Astrocyte (in vitro differentiated cells and primary cell): Measurements from ENCODE around the gene ITPKB. TPM values are rescaled to one million over a fixed set of nuclear protein-coding genes. Genes with fewer than 3 reads are reported as not detected.
"Not testable (repeated sequence)": the region's sequence is repeated elsewhere in the genome, so short reads cannot be mapped to it uniquely, and the experiment has no call there.

Experiments
- DNase-seq: peaks from one replicate; pipeline ENCODE4 v3.0.0-alpha.2; 2010; ENCODE audit warnings: low read depth
- FAIRE-seq: peaks from 2 replicates; lab custom pipeline; 2011; peaks lifted over from hg19 to GRCh38; lab: Jason Lieb, UNC
- H2AFZ ChIP-seq: 2 replicates; pipeline ENCODE4 v1.6.0; 2012; ENCODE audit warnings: low read depth, low read length, inconsistent platforms
- H3K27ac ChIP-seq: 2 replicates; pipeline ENCODE4 v1.5.1; 2011; ENCODE audit warnings: low read depth, low read length, inconsistent platforms
- H3K27me3 ChIP-seq: 2 replicates; pipeline ENCODE4 v1.6.0; 2011; ENCODE audit warnings: low read length, inconsistent platforms; ENCODE audit not compliant: insufficient read depth
- H3K36me3 ChIP-seq: 2 replicates; pipeline ENCODE4 v1.5.1; 2011; ENCODE audit warnings: low read length, inconsistent platforms; ENCODE audit not compliant: insufficient read depth
- H3K4me1 ChIP-seq: 2 replicates; pipeline ENCODE4 v1.5.1; 2011; ENCODE audit warnings: low read length, inconsistent platforms; ENCODE audit not compliant: insufficient read depth
- H3K4me2 ChIP-seq: 2 replicates; pipeline ENCODE4 v1.6.0; 2012; ENCODE audit warnings: low read length, inconsistent platforms
- H3K4me3 ChIP-seq: 2 replicates; pipeline ENCODE4 v1.5.1; 2011; ENCODE audit warnings: low read depth, mild to moderate bottlenecking, low read length, inconsistent platforms; ENCODE audit not compliant: insufficient read depth
- H3K79me2 ChIP-seq: 2 replicates; pipeline ENCODE4 v1.6.0; 2012; ENCODE audit warnings: mild to moderate bottlenecking, low read length, inconsistent platforms; ENCODE audit not compliant: insufficient read depth
- H3K9ac ChIP-seq: 2 replicates; pipeline ENCODE4 v1.6.0; 2012; ENCODE audit warnings: mild to moderate bottlenecking, low read length, inconsistent platforms
- H3K9me3 ChIP-seq: 2 replicates; pipeline ENCODE4 v1.5.1; 2012; ENCODE audit warnings: low read depth, mild to moderate bottlenecking, low read length, inconsistent platforms; ENCODE audit not compliant: insufficient read depth
- H4K20me1 ChIP-seq: 2 replicates; pipeline ENCODE4 v1.6.0; 2012; ENCODE audit warnings: low read length, inconsistent platforms; ENCODE audit not compliant: insufficient read depth
- H3K27ac Mint-ChIP-seq: one replicate; pipeline ENCODE4 v1.8.0; 2021; ENCODE audit warnings: mild to moderate bottlenecking, mixed read lengths; ENCODE audit not compliant: unreplicated experiment
- H3K27me3 Mint-ChIP-seq: one replicate; pipeline ENCODE4 v1.8.0; 2021; ENCODE audit warnings: low read depth, mixed read lengths; ENCODE audit not compliant: unreplicated experiment
- H3K36me3 Mint-ChIP-seq: one replicate; pipeline ENCODE4 v1.8.0; 2021; ENCODE audit warnings: low read depth, mixed read lengths; ENCODE audit not compliant: unreplicated experiment
- H3K4me1 Mint-ChIP-seq: one replicate; pipeline ENCODE4 v1.8.0; 2021; ENCODE audit warnings: low read depth, mixed read lengths; ENCODE audit not compliant: unreplicated experiment
- H3K4me3 Mint-ChIP-seq: one replicate; pipeline ENCODE4 v1.8.0; 2021; ENCODE audit warnings: mild to moderate bottlenecking, moderate library complexity, mixed read lengths; ENCODE audit not compliant: unreplicated experiment
- H3K9me3 Mint-ChIP-seq: one replicate; pipeline ENCODE4 v1.8.0; 2021; ENCODE audit warnings: mild to moderate bottlenecking, mixed read lengths; ENCODE audit not compliant: unreplicated experiment
- CTCF ChIP-seq: IDR thresholded peaks from 2 replicates; pipeline ENCODE4 v1.5.1; 2011; ENCODE audit warnings: low read depth, mild to moderate bottlenecking, inconsistent platforms, low read length, moderate library complexity; ENCODE audit not compliant: insufficient read depth
- EZH2 ChIP-seq: IDR thresholded peaks from 2 replicates; pipeline ENCODE4 v1.6.1; 2012; ENCODE audit warnings: mild to moderate bottlenecking, low read length, inconsistent platforms; ENCODE audit not compliant: insufficient read depth
- total RNA-seq: library from RNA; stranded (reverse); gene quantifications from 2 replicates; pipeline ENCODE4 v1.2.1, GENCODE V29; 2021

Gene ITPKB
- total RNA-seq, 1 donor from 2014 or later = 10.5 TPM

- no peak for FAIRE-seq
- H3K4me2 ChIP-seq = no peak overlapping the region
- H4K20me1 ChIP-seq = no peaks in the 10 kb centered on the region
- TF ChIP-seq EZH2 (no peak), CTCF (no peak)
- no peak overlapping the region for H3K9ac ChIP-seq
- Mint-ChIP-seq H3K27me3 (peaks cover 16% of the 10 kb centered on the region), H3K4me1 (no peaks in the 10 kb centered on the region), H3K36me3 (no peaks in the 10 kb centered on the region), H3K9me3 (peaks cover 2% of the 10 kb centered on the region), H3K4me3 (no peak overlapping the region), H3K27ac (no peak overlapping the region)
- H3K4me1 ChIP-seq = no peaks in the 10 kb centered on the region
- H3K27me3 ChIP-seq = peaks cover 9% of the 10 kb centered on the region
- DNase-seq = no peak
- H3K27ac ChIP-seq = no peak overlapping the region
- H2AFZ ChIP-seq = no peak overlapping the region
- H3K79me2 ChIP-seq = no peaks in the 10 kb centered on the region
- no peak overlapping the region for H3K4me3 ChIP-seq
- H3K9me3 ChIP-seq = no peaks in the 10 kb centered on the region
- no peaks in the 10 kb centered on the region for H3K36me3 ChIP-seq
These were observed 120.1 kb downstream of the ITPKB start for GRCh38 chr1:226619031-226619430.

DNA sequence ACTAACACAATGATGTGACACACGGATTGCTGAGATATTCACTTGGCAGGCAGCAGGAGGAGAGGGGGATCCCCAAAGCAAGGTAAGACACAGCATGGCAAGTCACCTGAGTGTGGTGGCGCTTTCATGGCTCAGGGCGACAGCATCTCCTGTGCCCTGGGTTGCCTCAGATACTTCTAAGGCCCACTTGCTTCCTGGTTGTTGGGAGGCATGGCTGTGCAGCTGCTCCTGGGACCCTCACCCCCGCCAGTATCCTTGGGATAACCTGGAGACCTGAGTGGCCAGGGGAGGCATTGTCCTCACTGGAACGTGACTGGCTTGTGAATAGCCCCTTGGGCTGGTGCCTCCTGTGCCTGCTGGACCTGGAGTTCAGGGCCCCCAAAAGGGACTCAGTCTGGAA lies 120.7 kb downstream of the ITPKB start:
- H3K9me3 ChIP-seq = no peaks in the 10 kb centered on the region
- no peak for DNase-seq
- H3K4me3 ChIP-seq = no peak overlapping the region
- Mint-ChIP-seq H3K27ac (no peak overlapping the region), H3K9me3 (peaks cover 2% of the 10 kb centered on the region), H3K4me3 (no peak overlapping the region), H3K36me3 (no peaks in the 10 kb centered on the region), H3K4me1 (no peaks in the 10 kb centered on the region), H3K27me3 (peaks cover 15% of the 10 kb centered on the region)
- no peaks in the 10 kb centered on the region for H4K20me1 ChIP-seq
- H3K4me1 ChIP-seq = no peaks in the 10 kb centered on the region
- H3K9ac ChIP-seq = no peak overlapping the region
- no peaks in the 10 kb centered on the region for H3K36me3 ChIP-seq
- no peak for TF ChIP-seq CTCF
- no peak for TF ChIP-seq EZH2
- peaks cover 9% of the 10 kb centered on the region for H3K27me3 ChIP-seq
- H3K79me2 ChIP-seq = no peaks in the 10 kb centered on the region
- no peak overlapping the region for H3K27ac ChIP-seq
- no peak for FAIRE-seq
- no peak overlapping the region for H3K4me2 ChIP-seq
- no peak overlapping the region for H2AFZ ChIP-seq

GRCh38 chr1:226617719-226618118 lies 121.4 kb downstream of the ITPKB start:
- not testable (repeated sequence) for H3K27ac Mint-ChIP-seq, FAIRE-seq, H3K4me1 Mint-ChIP-seq, H3K79me2 ChIP-seq, H3K27ac ChIP-seq, H3K36me3 ChIP-seq, H3K27me3 ChIP-seq, H3K4me3 Mint-ChIP-seq, H3K4me1 ChIP-seq, H3K9me3 Mint-ChIP-seq, H3K36me3 Mint-ChIP-seq, H4K20me1 ChIP-seq, H3K9ac ChIP-seq, H3K4me3 ChIP-seq, H3K9me3 ChIP-seq, H2AFZ ChIP-seq, DNase-seq, H3K4me2 ChIP-seq
- peaks cover 15% of the 10 kb centered on the region for H3K27me3 Mint-ChIP-seq
